ENCODE data around the gene TPP2. TPM values are rescaled to one million over a fixed set of nuclear protein-coding genes. Genes with fewer than 3 reads are reported as not detected.

TPP2 gene
- total RNA-seq, 1 experiment from 2014 or later: 58.9 TPM

DNA sequence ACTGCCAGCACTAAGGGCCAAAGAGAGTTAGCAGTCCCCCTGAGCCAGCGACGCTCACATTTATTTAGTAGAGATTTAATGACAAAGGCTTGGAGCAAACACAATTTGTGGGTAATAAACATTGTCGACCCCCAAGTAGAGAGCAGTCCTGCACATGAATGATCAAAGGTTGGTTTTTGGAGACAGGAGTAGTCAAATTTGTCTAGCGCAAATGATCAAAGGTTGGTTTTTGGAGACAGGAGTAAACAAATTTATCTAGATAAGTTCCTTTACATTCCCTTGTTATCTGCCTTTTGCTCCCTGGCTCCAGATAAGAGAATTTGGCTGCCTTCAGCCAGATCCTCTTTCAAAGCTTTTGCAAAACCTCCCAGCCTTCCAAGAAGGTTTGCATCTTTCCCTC is 71.1 kb downstream of the TPP2 start:
- TF ChIP-seq, protein P1, sequence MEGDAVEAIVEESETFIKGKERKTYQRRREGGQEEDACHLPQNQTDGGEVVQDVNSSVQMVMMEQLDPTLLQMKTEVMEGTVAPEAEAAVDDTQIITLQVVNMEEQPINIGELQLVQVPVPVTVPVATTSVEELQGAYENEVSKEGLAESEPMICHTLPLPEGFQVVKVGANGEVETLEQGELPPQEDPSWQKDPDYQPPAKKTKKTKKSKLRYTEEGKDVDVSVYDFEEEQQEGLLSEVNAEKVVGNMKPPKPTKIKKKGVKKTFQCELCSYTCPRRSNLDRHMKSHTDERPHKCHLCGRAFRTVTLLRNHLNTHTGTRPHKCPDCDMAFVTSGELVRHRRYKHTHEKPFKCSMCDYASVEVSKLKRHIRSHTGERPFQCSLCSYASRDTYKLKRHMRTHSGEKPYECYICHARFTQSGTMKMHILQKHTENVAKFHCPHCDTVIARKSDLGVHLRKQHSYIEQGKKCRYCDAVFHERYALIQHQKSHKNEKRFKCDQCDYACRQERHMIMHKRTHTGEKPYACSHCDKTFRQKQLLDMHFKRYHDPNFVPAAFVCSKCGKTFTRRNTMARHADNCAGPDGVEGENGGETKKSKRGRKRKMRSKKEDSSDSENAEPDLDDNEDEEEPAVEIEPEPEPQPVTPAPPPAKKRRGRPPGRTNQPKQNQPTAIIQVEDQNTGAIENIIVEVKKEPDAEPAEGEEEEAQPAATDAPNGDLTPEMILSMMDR (IDR thresholded peaks at IDR 0.05; ENCODE audit: insufficient read depth in 1 of 2, low read depth in 1 of 2, low read length in 1 of 2, severe bottlenecking in 1 of 2, unreplicated experiment in 1 of 2): no peak
- no peak overlapping the region for H3K4me3 ChIP-seq (ENCODE audit: low read depth, low read length)
- BruUV-seq (replicated peaks): no TSS peak
- Mint-ChIP-seq H3K36me3 (ENCODE audit: insufficient read depth, unreplicated experiment) (peaks cover 84% of the 10 kb centered on the region), H3K27me3 (ENCODE audit: insufficient read depth, unreplicated experiment) (no peaks in the 10 kb centered on the region), H3K27ac (ENCODE audit: unreplicated experiment) (peak overlapping the region; percentile 62), H3K4me1 (ENCODE audit: low read depth, unreplicated experiment) (peaks cover 10% of the 10 kb centered on the region), H3K9me3 (ENCODE audit: unreplicated experiment) (peaks cover 17% of the 10 kb centered on the region), H3K4me3 (ENCODE audit: unreplicated experiment) (peak overlapping the region; percentile 0)
- H3K4me1 ChIP-seq: peaks cover 48% of the 10 kb centered on the region
- H3K9me3 ChIP-seq: peaks cover 54% of the 10 kb centered on the region
- ChIA-PET CTCF (no interaction called here), POLR2A (no interaction called here)
- peak; percentile 47 to 53 for DNase-seq
- intact Hi-C loops (cut with micrococcal nuclease; ENCODE audit: unreplicated experiment): loop anchor here (1.0 to 5.0 kb wide), 3 partner anchors 17 to 57 kb away; no protein-coding TSS in a partner anchor
- no peaks in the 10 kb centered on the region for H3K27me3 ChIP-seq (replicated peaks; ENCODE audit: control insufficient read depth, insufficient read depth, low read length)
- peaks cover 5% of the 10 kb centered on the region for H3K36me3 ChIP-seq (ENCODE audit: control insufficient read depth, insufficient read depth, low read length)

DNA sequence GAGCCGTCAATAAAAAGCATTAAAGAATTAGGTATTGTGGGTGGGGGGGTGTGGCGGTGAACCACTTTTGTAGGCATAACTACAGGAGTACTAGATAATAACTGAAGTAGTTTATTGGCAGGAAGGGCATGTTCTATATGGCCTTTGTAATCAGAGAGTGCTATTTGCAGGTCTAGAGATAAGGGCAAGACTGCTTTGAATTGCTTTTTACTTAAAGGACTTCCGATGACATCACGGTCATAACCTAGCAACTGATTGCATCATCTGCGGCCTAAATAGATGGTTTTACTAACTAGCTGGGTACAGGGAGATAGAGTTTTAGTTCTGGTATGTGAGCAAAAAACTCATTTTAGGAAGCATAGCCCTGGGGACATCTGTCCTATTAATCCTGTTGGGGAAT is 73.3 kb downstream of the TPP2 start:
- H3K4me3 ChIP-seq (ENCODE audit: low read depth, low read length): no peak overlapping the region
- intact Hi-C loops (cut with micrococcal nuclease; ENCODE audit: unreplicated experiment): no loop called here
- Mint-ChIP-seq H3K4me3 (ENCODE audit: unreplicated experiment) (no peak overlapping the region), H3K27me3 (ENCODE audit: insufficient read depth, unreplicated experiment) (no peaks in the 10 kb centered on the region), H3K36me3 (ENCODE audit: insufficient read depth, unreplicated experiment) (peaks cover 77% of the 10 kb centered on the region), H3K9me3 (ENCODE audit: unreplicated experiment) (peaks cover 10% of the 10 kb centered on the region), H3K4me1 (ENCODE audit: low read depth, unreplicated experiment) (peaks cover 10% of the 10 kb centered on the region), H3K27ac (ENCODE audit: unreplicated experiment) (no peak overlapping the region)
- no peak for DNase-seq
- peaks cover 8% of the 10 kb centered on the region for H3K36me3 ChIP-seq (ENCODE audit: control insufficient read depth, insufficient read depth, low read length)
- ChIA-PET CTCF (no interaction called here), POLR2A (interaction anchor here (0.5 kb wide), 1 partner anchor 1880 kb away, joined by 3 read pairs; no protein-coding TSS in a partner anchor)
- BruUV-seq (replicated peaks): no TSS peak
- TF ChIP-seq, protein P1 (IDR thresholded peaks at IDR 0.05; ENCODE audit: insufficient read depth in 1 of 2, low read depth in 1 of 2, low read length in 1 of 2, severe bottlenecking in 1 of 2, unreplicated experiment in 1 of 2): no peak
- H3K4me1 ChIP-seq: peaks cover 50% of the 10 kb centered on the region
- H3K27me3 ChIP-seq (replicated peaks; ENCODE audit: control insufficient read depth, insufficient read depth, low read length): no peaks in the 10 kb centered on the region
- H3K9me3 ChIP-seq: peaks cover 50% of the 10 kb centered on the region

GRCh38 chr13:102675115-102675514 is 78.3 kb downstream of the TPP2 start:
- DNase-seq: no peak
- no peaks in the 10 kb centered on the region for H3K9me3 Mint-ChIP-seq (ENCODE audit: unreplicated experiment)
- POLR2A ChIA-PET: no interaction called here
- Histone ChIP-seq H3K27me3 (replicated peaks; ENCODE audit: control insufficient read depth, insufficient read depth, low read length) (no peaks in the 10 kb centered on the region), H3K4me1 (peaks cover 23% of the 10 kb centered on the region), H3K4me3 (ENCODE audit: low read depth, low read length) (no peak overlapping the region), H3K36me3 (ENCODE audit: control insufficient read depth, insufficient read depth, low read length) (peaks cover 2% of the 10 kb centered on the region), H3K9me3 (peaks cover 17% of the 10 kb centered on the region)
- TF ChIP-seq, protein P1 (IDR thresholded peaks at IDR 0.05; ENCODE audit: insufficient read depth in 1 of 2, low read depth in 1 of 2, low read length in 1 of 2, severe bottlenecking in 1 of 2, unreplicated experiment in 1 of 2): no peak
- H3K4me1 Mint-ChIP-seq (ENCODE audit: low read depth, unreplicated experiment): no peaks in the 10 kb centered on the region
- BruUV-seq (replicated peaks): no TSS peak
- intact Hi-C loops (cut with micrococcal nuclease; ENCODE audit: unreplicated experiment): no loop called here
- no peak overlapping the region for H3K4me3 Mint-ChIP-seq (ENCODE audit: unreplicated experiment)
- no peak overlapping the region for H3K27ac Mint-ChIP-seq (ENCODE audit: unreplicated experiment)
- peaks cover 73% of the 10 kb centered on the region for H3K36me3 Mint-ChIP-seq (ENCODE audit: insufficient read depth, unreplicated experiment)
- H3K27me3 Mint-ChIP-seq (ENCODE audit: insufficient read depth, unreplicated experiment): no peaks in the 10 kb centered on the region
- CTCF ChIA-PET: no interaction called here
